ENCODE measurements around the gene PIP4K2B.

Gene PIP4K2B

DNA sequence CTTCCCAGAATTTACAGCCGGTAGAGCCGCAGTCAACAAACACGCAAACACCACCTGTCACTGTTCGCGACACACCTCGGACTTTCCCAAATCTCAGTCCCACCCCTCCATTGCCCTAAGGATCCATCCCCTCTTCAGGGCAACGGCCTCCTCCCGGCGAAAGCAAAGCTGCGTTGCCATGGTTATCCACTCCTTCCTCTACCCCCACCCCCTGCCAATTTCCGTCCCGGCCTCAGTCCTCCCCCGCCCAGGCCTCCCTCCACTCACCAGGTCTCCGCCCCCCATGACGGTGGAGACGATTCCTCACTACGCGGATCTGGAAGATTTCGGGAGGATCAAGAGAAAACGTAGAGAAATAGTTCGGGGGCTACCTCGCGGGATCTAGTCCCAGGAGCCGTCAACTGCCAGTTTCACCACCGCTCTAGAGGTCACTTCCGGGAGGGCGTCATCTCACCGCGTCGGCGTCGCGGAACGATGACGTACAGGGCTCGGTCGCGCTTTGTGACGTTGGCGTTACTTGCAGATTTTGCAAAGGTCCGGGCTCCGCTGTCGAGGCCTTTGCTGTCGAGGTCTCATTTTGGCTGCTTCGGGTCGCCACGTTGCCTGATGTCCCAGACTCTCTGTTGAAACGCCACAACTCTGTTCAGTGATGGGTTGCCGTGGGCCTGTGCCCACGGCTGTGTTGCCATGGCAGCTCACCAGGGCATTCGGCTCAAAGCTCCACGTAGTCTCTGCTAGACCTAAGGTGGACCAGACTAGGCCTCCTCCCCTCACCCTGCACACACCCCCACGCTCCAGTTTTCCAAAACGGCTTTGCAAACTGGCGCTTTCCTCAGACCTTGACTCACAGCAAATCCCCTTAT lies 25.8 kb upstream of the PIP4K2B start, which contains the start of gene CWC25:
CWC25 (minus strand) TSS at position 423 of the 863 bp plus-strand sequence; CDS start at position 285, 138 bp downstream.
- H3K23ac ChIP-seq (ENCODE audit: low read length), result no peak within 1 kb of the TSS
- H3K4me2 ChIP-seq (ENCODE audit: low read length), result peak within 1 kb of the TSS; percentile 94
- H2AK5ac ChIP-seq (ENCODE audit: low read length), result peak within 1 kb of the TSS; percentile 77
- H2BK5ac ChIP-seq (ENCODE audit: low read depth, low read length, poor library complexity), result peak within 1 kb of the TSS; percentile 82
- H4K12ac ChIP-seq (ENCODE audit: low read depth, low read length), result peak within 1 kb of the TSS; percentile 100
- DNase-seq, result peak; percentile 94 to 100
- no peak within 1 kb of the TSS for H2BK12ac ChIP-seq (ENCODE audit: low read length)
- peak within 1 kb of the TSS; percentile 95 for H3K9ac ChIP-seq (ENCODE audit: low read length)
- peaks cover 0 to 4% of the 10 kb centered on the region in 2 experiments for H3K4me1 ChIP-seq (ENCODE audit: control insufficient read depth in 1 of 2, insufficient read depth in 2 of 2, low read length in 2 of 2)
- H3K4me3 ChIP-seq (ENCODE audit: low read depth, low read length), result peak within 1 kb of the TSS; percentile 88
- H2BK120ac ChIP-seq (ENCODE audit: insufficient read depth, low read length, poor library complexity), result peak within 1 kb of the TSS; percentile 77
- peak within 1 kb of the TSS; percentile 93 for H3K14ac ChIP-seq (ENCODE audit: low read length)
- H3K27me3 ChIP-seq (ENCODE audit: insufficient read depth, low read length), result no peaks in the 10 kb centered on the region
- H3K36me3 ChIP-seq (ENCODE audit: control insufficient read depth in 1 of 2, insufficient read depth in 2 of 2, low read length in 2 of 2), result peaks cover 8 to 12% of the 10 kb centered on the region in 2 experiments
- H4K8ac ChIP-seq (ENCODE audit: low read depth, low read length), result peak within 1 kb of the TSS; percentile 100
- no CpG with 5 or more reads among the region's 55 CpGs for WGBS (ENCODE audit: extremely low coverage, insufficient coverage, insufficient read length)
- peaks cover 4% of the 10 kb centered on the region for H3K79me2 ChIP-seq (ENCODE audit: control insufficient read depth, insufficient read depth, low read length, poor library complexity)
- peak within 1 kb of the TSS; percentile 96 for H3K4ac ChIP-seq (ENCODE audit: low read depth, low read length)
- H3K9me3 ChIP-seq (ENCODE audit: insufficient read depth, low read depth, low read length), result peaks cover 1% of the 10 kb centered on the region
- H3K18ac ChIP-seq (ENCODE audit: low read length), result peak within 1 kb of the TSS; percentile 89
- peak within 1 kb of the TSS; percentile 98 for H3K27ac ChIP-seq (ENCODE audit: low read depth, low read length)
- H2AFZ ChIP-seq (ENCODE audit: insufficient read depth, low read length, poor library complexity), result peak within 1 kb of the TSS; percentile 93
- peaks cover 7% of the 10 kb centered on the region for H3K79me1 ChIP-seq (ENCODE audit: low read length)
- H4K91ac ChIP-seq (ENCODE audit: low read depth, low read length), result peak within 1 kb of the TSS; percentile 96

DNA sequence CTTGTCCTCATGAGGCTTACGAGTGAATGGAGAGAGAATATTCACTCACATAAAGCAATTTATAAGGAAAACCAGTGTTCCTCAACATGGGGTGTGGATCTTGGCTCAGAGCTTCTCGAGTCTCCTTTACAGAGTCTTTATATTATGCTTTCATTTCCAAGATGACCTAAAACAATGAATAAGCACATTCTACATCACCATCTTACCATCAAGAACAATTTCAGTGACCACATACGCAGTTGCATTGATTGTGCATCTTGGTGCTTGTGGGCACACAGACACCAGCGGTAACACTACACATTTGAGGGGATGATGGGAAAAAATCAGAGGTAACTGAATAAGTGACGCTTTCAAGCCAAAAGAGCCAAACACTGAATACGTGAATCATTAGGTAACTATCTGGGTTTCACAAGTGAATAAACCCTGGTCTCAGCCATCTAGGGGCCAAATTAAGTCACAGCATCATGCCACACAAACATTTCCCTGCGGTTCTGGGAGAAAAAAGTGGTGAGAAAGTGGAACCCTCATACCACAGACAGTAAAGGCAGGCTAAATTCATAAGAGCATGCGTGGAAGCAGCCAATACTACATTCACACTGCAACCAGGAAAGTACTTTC lies 16.3 kb upstream of the PIP4K2B start:
- H3K27me3 ChIP-seq (ENCODE audit: insufficient read depth, low read length), result no peaks in the 10 kb centered on the region
- H3K79me2 ChIP-seq (ENCODE audit: control insufficient read depth, insufficient read depth, low read length, poor library complexity), result no peaks in the 10 kb centered on the region
- H3K14ac ChIP-seq (ENCODE audit: low read length), result no peak overlapping the region
- H3K23ac ChIP-seq (ENCODE audit: low read length), result no peak overlapping the region
- H3K4ac ChIP-seq (ENCODE audit: low read depth, low read length), result no peak overlapping the region
- H2BK12ac ChIP-seq (ENCODE audit: low read length), result no peak overlapping the region
- no peak overlapping the region for H2AK5ac ChIP-seq (ENCODE audit: low read length)
- H2BK5ac ChIP-seq (ENCODE audit: low read depth, low read length, poor library complexity), result no peak overlapping the region
- WGBS (ENCODE audit: extremely low coverage, insufficient coverage, insufficient read length), result no CpG with 5 or more reads among the region's 8 CpGs
- H2AFZ ChIP-seq (ENCODE audit: insufficient read depth, low read length, poor library complexity), result no peak overlapping the region
- H3K9ac ChIP-seq (ENCODE audit: low read length), result no peak overlapping the region
- no peak overlapping the region for H4K12ac ChIP-seq (ENCODE audit: low read depth, low read length)
- H3K27ac ChIP-seq (ENCODE audit: low read depth, low read length), result no peak overlapping the region
- no peak overlapping the region for H3K4me2 ChIP-seq (ENCODE audit: low read length)
- no peaks in the 10 kb centered on the region for H3K4me1 ChIP-seq (ENCODE audit: control insufficient read depth in 1 of 2, insufficient read depth in 2 of 2, low read length in 2 of 2)
- DNase-seq, result peak in 1 of 2 donors; percentile 44
- H2BK120ac ChIP-seq (ENCODE audit: insufficient read depth, low read length, poor library complexity), result no peak overlapping the region
- H3K36me3 ChIP-seq (ENCODE audit: control insufficient read depth in 1 of 2, insufficient read depth in 2 of 2, low read length in 2 of 2), result peaks cover 36 to 42% of the 10 kb centered on the region in 2 experiments
- H3K18ac ChIP-seq (ENCODE audit: low read length), result no peak overlapping the region
- no peaks in the 10 kb centered on the region for H3K79me1 ChIP-seq (ENCODE audit: low read length)
- no peak overlapping the region for H4K91ac ChIP-seq (ENCODE audit: low read depth, low read length)
- H4K8ac ChIP-seq (ENCODE audit: low read depth, low read length), result no peak overlapping the region
- H3K4me3 ChIP-seq (ENCODE audit: low read depth, low read length), result no peak overlapping the region
- H3K9me3 ChIP-seq (ENCODE audit: insufficient read depth, low read depth, low read length), result peaks cover under 1% of the 10 kb centered on the region

DNA sequence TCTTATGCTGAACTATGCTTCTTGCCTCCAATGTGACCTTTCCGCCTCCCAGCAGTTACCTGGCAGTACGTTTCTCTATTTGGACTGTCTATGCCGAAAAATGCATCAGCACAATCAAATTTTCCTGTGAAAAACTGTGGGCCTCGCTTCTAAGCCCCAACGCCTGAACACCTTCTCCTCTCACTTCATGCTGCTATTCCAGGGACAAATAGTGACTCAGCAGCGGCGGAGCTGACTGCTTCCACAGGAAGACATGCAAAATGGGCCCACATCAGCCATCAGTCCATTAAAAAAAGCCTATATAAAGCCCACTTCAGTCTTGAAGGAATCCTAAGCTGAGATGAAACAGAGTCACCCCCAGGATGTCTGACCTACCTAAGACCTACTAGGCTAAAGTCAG lies 10.5 kb upstream of the PIP4K2B start:
- H3K27me3 ChIP-seq (ENCODE audit: insufficient read depth, low read length), result no peaks in the 10 kb centered on the region
- H2AFZ ChIP-seq (ENCODE audit: insufficient read depth, low read length, poor library complexity), result no peak overlapping the region
- no peaks in the 10 kb centered on the region for H3K79me1 ChIP-seq (ENCODE audit: low read length)
- no peak overlapping the region for H4K12ac ChIP-seq (ENCODE audit: low read depth, low read length)
- H2BK120ac ChIP-seq (ENCODE audit: insufficient read depth, low read length, poor library complexity), result no peak overlapping the region
- DNase-seq, result no peak
- no peak overlapping the region for H4K91ac ChIP-seq (ENCODE audit: low read depth, low read length)
- no CpG with 5 or more reads among the region's 7 CpGs for WGBS (ENCODE audit: extremely low coverage, insufficient coverage, insufficient read length)
- no peak overlapping the region for H4K8ac ChIP-seq (ENCODE audit: low read depth, low read length)
- H3K79me2 ChIP-seq (ENCODE audit: control insufficient read depth, insufficient read depth, low read length, poor library complexity), result no peaks in the 10 kb centered on the region
- H3K9me3 ChIP-seq (ENCODE audit: insufficient read depth, low read depth, low read length), result no peaks in the 10 kb centered on the region
- peaks cover 56 to 62% of the 10 kb centered on the region in 2 experiments for H3K36me3 ChIP-seq (ENCODE audit: control insufficient read depth in 1 of 2, insufficient read depth in 2 of 2, low read length in 2 of 2)
- no peak overlapping the region for H3K14ac ChIP-seq (ENCODE audit: low read length)
- H3K23ac ChIP-seq (ENCODE audit: low read length), result no peak overlapping the region
- no peak overlapping the region for H2BK5ac ChIP-seq (ENCODE audit: low read depth, low read length, poor library complexity)
- H3K9ac ChIP-seq (ENCODE audit: low read length), result no peak overlapping the region
- H3K4me3 ChIP-seq (ENCODE audit: low read depth, low read length), result no peak overlapping the region
- H3K4me2 ChIP-seq (ENCODE audit: low read length), result no peak overlapping the region
- H2BK12ac ChIP-seq (ENCODE audit: low read length), result no peak overlapping the region
- H3K4ac ChIP-seq (ENCODE audit: low read depth, low read length), result no peak overlapping the region
- H2AK5ac ChIP-seq (ENCODE audit: low read length), result no peak overlapping the region
- no peak overlapping the region for H3K18ac ChIP-seq (ENCODE audit: low read length)
- no peak overlapping the region for H3K27ac ChIP-seq (ENCODE audit: low read depth, low read length)
- no peaks in the 10 kb centered on the region for H3K4me1 ChIP-seq (ENCODE audit: control insufficient read depth in 1 of 2, insufficient read depth in 2 of 2, low read length in 2 of 2)

DNA sequence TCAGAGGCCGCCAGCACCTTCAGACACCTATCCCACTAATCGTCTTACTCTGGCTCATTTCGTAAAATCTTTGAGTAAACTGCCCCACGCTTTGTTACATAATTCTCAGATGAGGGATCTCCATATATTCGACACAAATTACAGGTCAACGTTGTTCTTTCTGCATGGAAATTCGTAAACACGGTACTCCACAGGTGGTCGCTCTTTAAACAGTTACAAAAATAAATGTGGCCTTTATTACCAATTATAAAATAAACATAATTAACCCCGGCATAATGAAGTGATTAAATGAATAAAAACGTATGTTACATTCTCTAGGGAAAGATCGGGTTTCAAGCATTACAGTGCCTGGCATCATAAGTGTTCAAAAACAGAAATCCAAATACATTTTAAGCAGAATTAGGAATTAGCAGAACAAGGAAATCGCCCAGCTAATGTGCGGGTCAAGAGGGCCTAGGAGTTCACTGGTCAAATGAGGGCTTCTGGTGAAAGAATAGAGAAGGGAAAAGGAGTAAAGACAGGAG lies 943 bp upstream of the PIP4K2B start:
- Histone ChIP-seq H2BK12ac (ENCODE audit: low read length) (no peak overlapping the region), H2AK5ac (ENCODE audit: low read length) (no peak overlapping the region), H3K4me2 (ENCODE audit: low read length) (peak overlapping the region; percentile 68), H3K36me3 (ENCODE audit: control insufficient read depth in 1 of 2, insufficient read depth in 2 of 2, low read length in 2 of 2) (peaks cover 17 to 18% of the 10 kb centered on the region in 2 experiments), H3K14ac (ENCODE audit: low read length) (no peak overlapping the region), H4K8ac (ENCODE audit: low read depth, low read length) (no peak overlapping the region), H3K4me1 (ENCODE audit: control insufficient read depth in 1 of 2, insufficient read depth in 2 of 2, low read length in 2 of 2) (peaks cover 0 to 10% of the 10 kb centered on the region in 2 experiments), H3K4ac (ENCODE audit: low read depth, low read length) (no peak overlapping the region), H4K12ac (ENCODE audit: low read depth, low read length) (no peak overlapping the region), H3K9ac (ENCODE audit: low read length) (no peak overlapping the region), H3K9me3 (ENCODE audit: insufficient read depth, low read depth, low read length) (no peaks in the 10 kb centered on the region), H4K91ac (ENCODE audit: low read depth, low read length) (no peak overlapping the region), H2AFZ (ENCODE audit: insufficient read depth, low read length, poor library complexity) (no peak overlapping the region), H3K4me3 (ENCODE audit: low read depth, low read length) (no peak overlapping the region), H3K79me2 (ENCODE audit: control insufficient read depth, insufficient read depth, low read length, poor library complexity) (peaks cover 11% of the 10 kb centered on the region), H2BK5ac (ENCODE audit: low read depth, low read length, poor library complexity) (no peak overlapping the region), H3K23ac (ENCODE audit: low read length) (no peak overlapping the region), H3K18ac (ENCODE audit: low read length) (no peak overlapping the region), H2BK120ac (ENCODE audit: insufficient read depth, low read length, poor library complexity) (no peak overlapping the region), H3K27me3 (ENCODE audit: insufficient read depth, low read length) (no peaks in the 10 kb centered on the region), H3K27ac (ENCODE audit: low read depth, low read length) (no peak overlapping the region), H3K79me1 (ENCODE audit: low read length) (peaks cover 9% of the 10 kb centered on the region)
- DNase-seq, result peak in 1 of 2 donors; percentile 25
- WGBS (ENCODE audit: extremely low coverage, insufficient coverage, insufficient read length), result no CpG with 5 or more reads among the region's 14 CpGs
